GM12878 (cell line): Measurements from ENCODE around the gene ACOT12. TPM values are rescaled to one million over a fixed set of nuclear protein-coding genes. Genes with fewer than 3 reads are reported as not detected.

Experiments
- ATAC-seq: fragments of 200-7000 bp; cut with Tn5 transposase; 3 replicates; pipeline ENCODE4 v1.9.1; 2020; ENCODE audit warnings: mild to moderate bottlenecking, moderate library complexity
- BruUV-seq: library from RNA; stranded (reverse); fragments of 400-500 nt; replicated peaks from 2 replicates; lab custom pipeline; 2021; lab: Mats Ljungman, UMichigan
- CTCF ChIA-PET: fragments of 300-600 bp; sonication (Branson Sonifier 250); formaldehyde crosslinking; extraction: SDS; loops from one replicate; lab custom pipeline; 2021; ENCODE audit warnings: inconsistent platforms; lab: Yijun Ruan, JAX
- POLR2A ChIA-PET: fragments of 350-600 bp; formaldehyde crosslinking; extraction: SDS; loops from one replicate; lab custom pipeline; 2021; ENCODE audit warnings: inconsistent platforms; lab: Charles Lee
- RAD21 ChIA-PET: fragments of 300-600 bp; sonication (Branson Sonifier 250); formaldehyde crosslinking; loops from one replicate; lab custom pipeline; 2023; ENCODE audit warnings: antibody characterized with exemption; ENCODE audit not compliant: unreplicated experiment; lab: Charles Lee
- SMC1A ChIA-PET: fragments of 300-600 bp; sonication (Branson Sonifier 250); formaldehyde crosslinking; loops from one replicate; lab custom pipeline; 2023; ENCODE audit not compliant: unreplicated experiment, uncharacterized antibody; lab: Charles Lee
- DNase-seq: peaks from one replicate; pipeline ENCODE4 v3.0.0-alpha.2; 2011; ENCODE audit warnings: low read depth, low spot score
- FAIRE-seq: peaks from 3 replicates; lab custom pipeline; 2011; peaks lifted over from hg19 to GRCh38; lab: Jason Lieb, UNC
- H2AFZ ChIP-seq: 2 replicates; pipeline ENCODE4 v1.6.0; 2011; ENCODE audit warnings: low read depth, low read length, control low read depth; ENCODE audit not compliant: control insufficient read depth
- H3K27ac ChIP-seq: 2 replicates; pipeline ENCODE4 v1.5.1; 2011; ENCODE audit warnings: control low read depth; ENCODE audit not compliant: control insufficient read depth, insufficient read depth
- H3K27me3 ChIP-seq, 2 experiments: replicated peaks in 1 of 2; 2 replicates each; pipeline versions ENCODE4 v1.6.0 to v1.6.1; 2011; ENCODE audit warnings: low read length in 1 of 2; ENCODE audit not compliant: control insufficient read depth in 2 of 2, insufficient read depth in 2 of 2
- H3K36me3 ChIP-seq, 2 experiments: 2 replicates each; pipeline ENCODE4 v1.5.1; 2011; ENCODE audit warnings: low read length in 1 of 2; ENCODE audit not compliant: control insufficient read depth in 2 of 2, insufficient read depth in 2 of 2
- H3K4me1 ChIP-seq: 2 replicates; pipeline ENCODE4 v1.6.1; 2011; ENCODE audit warnings: mild to moderate bottlenecking, low read length, moderate library complexity, mixed read lengths; ENCODE audit not compliant: control insufficient read depth, insufficient read depth
- H3K4me2 ChIP-seq: 2 replicates; pipeline ENCODE4 v1.6.0; 2011; ENCODE audit warnings: control low read depth; ENCODE audit not compliant: control insufficient read depth, insufficient read depth
- H3K4me3 ChIP-seq: fragments of 200-600 bp; sonication (generic); 2 replicates; pipeline ENCODE4 v1.5.1; 2016
- H3K79me2 ChIP-seq: 2 replicates; pipeline ENCODE4 v1.6.0; 2011; ENCODE audit warnings: low read length; ENCODE audit not compliant: control insufficient read depth, insufficient read depth
- H3K9ac ChIP-seq: 2 replicates; pipeline ENCODE4 v1.8.0; 2011; ENCODE audit warnings: low read length, control low read depth, mixed read lengths; ENCODE audit not compliant: control insufficient read depth, insufficient read depth
- H3K9me3 ChIP-seq: replicated peaks from 3 replicates; pipeline ENCODE4 v1.5.1; 2011; ENCODE audit warnings: mild to moderate bottlenecking, low read length; ENCODE audit not compliant: control insufficient read depth, insufficient read depth
- H4K20me1 ChIP-seq: 2 replicates; pipeline ENCODE4 v1.6.0; 2011; ENCODE audit not compliant: control insufficient read depth, insufficient read depth
- CREM ChIP-seq: IDR thresholded peaks from 2 replicates; pipeline ENCODE4 v1.6.1; 2014; ENCODE audit warnings: antibody characterized with exemption, low read depth
- GATAD2B ChIP-seq: fragments of 450-650 bp; conservative IDR thresholded peaks from 2 replicates; pipeline ENCODE4 v1.6.1; 2017; ENCODE audit warnings: low read depth, mild to moderate bottlenecking, moderate library complexity
- IKZF2 ChIP-seq, 2 experiments: fragments of 450-650 bp; IDR thresholded peaks; 2 replicates each; pipeline ENCODE4 v1.6.1; 2017; ENCODE audit warnings: mild to moderate bottlenecking in 2 of 2, moderate library complexity in 2 of 2
- MYC ChIP-seq: IDR thresholded peaks from 2 replicates; pipeline ENCODE4 v1.6.1; 2011; ENCODE audit warnings: mild to moderate bottlenecking, low read length, moderate library complexity, inconsistent platforms; ENCODE audit not compliant: insufficient read depth, insufficient replicate concordance, insufficient read length, severe bottlenecking
- SMAD1 ChIP-seq: fragments of 450-650 bp; IDR thresholded peaks from 2 replicates; pipeline ENCODE4 v1.6.1; 2018; ENCODE audit warnings: mild to moderate bottlenecking, low read depth; ENCODE audit not compliant: partially characterized antibody
- SUZ12 ChIP-seq: fragments of 200-600 bp; sonication (generic); IDR thresholded peaks from one replicate; pipeline ENCODE4 v1.6.1; 2018; ENCODE audit warnings: antibody characterized with exemption, mild to moderate bottlenecking; ENCODE audit not compliant: unreplicated experiment
- WGBS: methylation state at CpG from one replicate; pipeline ENCODE4 v1.1.6; 2016; ENCODE audit warnings: low lambda C conversion rate; ENCODE audit not compliant: insufficient replicate concordance, insufficient coverage; ENCODE audit errors: missing lambda C conversion rate; 5-methylcytosine and 5-hydroxymethylcytosine counted together
- in situ Hi-C: fragments of 300-500 bp; cut with MboI; formaldehyde crosslinking; loops from 9 replicates; pipeline ENCODE4 v1.14.3; 2018; ENCODE audit warnings: mixed read lengths
- intact Hi-C: fragments of 100-400 bp; cut with micrococcal nuclease; formaldehyde crosslinking; loops from one replicate; pipeline ENCODE4 v1.14.2; 2022; ENCODE audit not compliant: unreplicated experiment
- polyA plus RNA-seq, 11 experiments: library from polyadenylated mRNA; depleted of rRNA in 4 of 11; unstranded in 6 of 11; stranded (reverse) in 5 of 11; fragments of >200 nt; fragmentation: Nextera tagmentation in 4 of 11; fragmentation: Illumina TruSeq in 1 of 11; extraction: Ambion mirVana in 4 of 11; extraction: Trizol in 1 of 11; gene quantifications; 1 replicate in 1 of 11; 2 replicates in 10 of 11; pipeline versions ENCODE4 v1.2.1 to v1.2.3, GENCODE V29; 2011 to 2016; ENCODE audit warnings: inconsistent platforms in 2 of 11, missing spikeins in 2 of 11, low read depth in 1 of 11
- total RNA-seq, 4 experiments: library from RNA; depleted of rRNA in 3 of 4; stranded (reverse); fragments of >200 nt in 3 of 4; fragmentation: Illumina TruSeq in 1 of 4; extraction: Trizol in 1 of 4; gene quantifications; 2 replicates each; pipeline versions ENCODE4 v1.2.1 to v1.2.3, GENCODE V29; 2013 to 2021
- TF ChIP-seq, protein P1 (sequence below): IDR thresholded peaks from 2 replicates; pipeline ENCODE4 v1.6.1; 2012; ENCODE audit warnings: improper control_type of control experiment, low read depth, low read length; ENCODE audit not compliant: insufficient replicate concordance

The ACOT12 gene
- total and polyA plus RNA-seq, 10 of the 15 experiments (the other 5 are each of a cell fraction or from before 2014, with no cell fraction given), result 0.08 TPM; not detected in 9

DNA sequence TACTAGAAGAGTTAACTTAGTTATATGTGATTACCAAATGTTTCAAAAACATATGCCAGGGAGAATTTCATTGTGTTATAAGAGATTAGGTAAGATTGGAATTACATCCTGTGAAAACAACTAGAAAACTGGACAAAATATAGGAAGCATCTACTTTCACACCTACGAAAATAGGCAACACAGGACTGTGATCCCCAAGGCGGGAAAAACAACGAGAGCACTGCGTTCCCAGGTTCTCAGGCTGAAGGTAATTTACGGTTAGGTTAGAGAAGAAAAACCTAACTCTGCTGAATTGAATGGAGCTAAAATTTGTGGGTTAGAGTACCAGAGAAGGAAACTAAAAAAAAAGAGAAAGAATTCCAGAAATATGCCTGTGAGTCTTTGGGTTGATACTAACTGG, 28.4 kb downstream of the ACOT12 start (continued):
- TF ChIP-seq, protein P1, sequence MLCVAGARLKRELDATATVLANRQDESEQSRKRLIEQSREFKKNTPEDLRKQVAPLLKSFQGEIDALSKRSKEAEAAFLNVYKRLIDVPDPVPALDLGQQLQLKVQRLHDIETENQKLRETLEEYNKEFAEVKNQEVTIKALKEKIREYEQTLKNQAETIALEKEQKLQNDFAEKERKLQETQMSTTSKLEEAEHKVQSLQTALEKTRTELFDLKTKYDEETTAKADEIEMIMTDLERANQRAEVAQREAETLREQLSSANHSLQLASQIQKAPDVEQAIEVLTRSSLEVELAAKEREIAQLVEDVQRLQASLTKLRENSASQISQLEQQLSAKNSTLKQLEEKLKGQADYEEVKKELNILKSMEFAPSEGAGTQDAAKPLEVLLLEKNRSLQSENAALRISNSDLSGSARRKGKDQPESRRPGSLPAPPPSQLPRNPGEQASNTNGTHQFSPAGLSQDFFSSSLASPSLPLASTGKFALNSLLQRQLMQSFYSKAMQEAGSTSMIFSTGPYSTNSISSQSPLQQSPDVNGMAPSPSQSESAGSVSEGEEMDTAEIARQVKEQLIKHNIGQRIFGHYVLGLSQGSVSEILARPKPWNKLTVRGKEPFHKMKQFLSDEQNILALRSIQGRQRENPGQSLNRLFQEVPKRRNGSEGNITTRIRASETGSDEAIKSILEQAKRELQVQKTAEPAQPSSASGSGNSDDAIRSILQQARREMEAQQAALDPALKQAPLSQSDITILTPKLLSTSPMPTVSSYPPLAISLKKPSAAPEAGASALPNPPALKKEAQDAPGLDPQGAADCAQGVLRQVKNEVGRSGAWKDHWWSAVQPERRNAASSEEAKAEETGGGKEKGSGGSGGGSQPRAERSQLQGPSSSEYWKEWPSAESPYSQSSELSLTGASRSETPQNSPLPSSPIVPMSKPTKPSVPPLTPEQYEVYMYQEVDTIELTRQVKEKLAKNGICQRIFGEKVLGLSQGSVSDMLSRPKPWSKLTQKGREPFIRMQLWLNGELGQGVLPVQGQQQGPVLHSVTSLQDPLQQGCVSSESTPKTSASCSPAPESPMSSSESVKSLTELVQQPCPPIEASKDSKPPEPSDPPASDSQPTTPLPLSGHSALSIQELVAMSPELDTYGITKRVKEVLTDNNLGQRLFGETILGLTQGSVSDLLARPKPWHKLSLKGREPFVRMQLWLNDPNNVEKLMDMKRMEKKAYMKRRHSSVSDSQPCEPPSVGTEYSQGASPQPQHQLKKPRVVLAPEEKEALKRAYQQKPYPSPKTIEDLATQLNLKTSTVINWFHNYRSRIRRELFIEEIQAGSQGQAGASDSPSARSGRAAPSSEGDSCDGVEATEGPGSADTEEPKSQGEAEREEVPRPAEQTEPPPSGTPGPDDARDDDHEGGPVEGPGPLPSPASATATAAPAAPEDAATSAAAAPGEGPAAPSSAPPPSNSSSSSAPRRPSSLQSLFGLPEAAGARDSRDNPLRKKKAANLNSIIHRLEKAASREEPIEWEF, result no peak
- TF ChIP-seq IKZF2 (IDR thresholded peaks at IDR 0.05) (no peak), SUZ12 (no peak), MYC (no peak), GATAD2B (no peak)

DNA sequence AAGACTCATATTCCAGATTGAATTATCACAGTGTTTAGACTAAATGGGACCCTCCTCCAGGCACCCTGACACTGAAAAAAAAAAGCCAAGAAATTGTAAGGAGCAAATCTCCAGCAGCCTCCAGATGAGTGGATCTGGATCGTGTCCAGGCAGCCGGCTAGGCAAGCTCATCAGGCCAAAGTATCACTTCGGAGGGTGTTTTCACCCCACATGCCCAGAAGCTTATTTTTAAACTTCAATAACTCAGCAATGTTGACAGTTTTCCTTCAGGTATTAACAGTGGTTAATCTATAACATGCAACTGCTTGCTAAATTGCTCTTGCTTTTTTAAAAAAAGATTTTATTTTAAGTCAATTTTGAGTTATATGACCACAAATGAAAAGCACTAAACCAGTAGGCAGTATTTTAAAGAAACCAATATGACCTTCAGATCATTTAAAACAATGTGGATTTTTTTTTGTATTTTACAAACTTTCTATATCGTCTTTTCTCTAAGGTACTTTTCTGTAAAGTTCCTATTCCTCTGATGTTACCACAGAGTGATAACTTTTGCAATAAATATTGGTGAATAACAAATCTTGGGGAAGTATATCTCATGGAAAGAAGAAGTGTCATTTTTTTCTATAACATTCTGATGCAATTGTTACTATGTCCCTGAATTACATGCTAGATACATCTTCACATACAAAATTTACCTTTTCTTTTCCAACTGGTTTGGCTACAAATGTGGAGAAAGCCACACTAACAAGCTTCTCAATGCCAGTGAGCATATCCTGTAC, 30.7 kb downstream of the ACOT12 start:
- H3K27me3 ChIP-seq, result no peaks in the 10 kb centered on the region; a peak in 1 of 4 replicates
- H3K36me3 ChIP-seq, result no peaks in the 10 kb centered on the region
- TF ChIP-seq CREM (no peak), SMAD1 (no peak), GATAD2B (no peak)
- TF ChIP-seq, all 136 proteins: peak for 0
- in situ Hi-C loops, result no loop called here
- no peaks in the 10 kb centered on the region for H4K20me1 ChIP-seq
- FAIRE-seq (no peak), DNase-seq (no peak), ATAC-seq (no peak)
- 42% methylated on average over 4 of the region's 4 CpGs for WGBS
- H3K27ac ChIP-seq, result no peak overlapping the region
- ChIA-PET RAD21 (no interaction called here), POLR2A (no interaction called here), SMC1A (no interaction called here), CTCF (no interaction called here)
- H2AFZ ChIP-seq, result no peak overlapping the region
- H3K4me3 ChIP-seq, result no peak overlapping the region
- H3K9ac ChIP-seq, result no peak overlapping the region
- no peaks in the 10 kb centered on the region for H3K4me1 ChIP-seq
- BruUV-seq, result no TSS peak
- no peaks in the 10 kb centered on the region for H3K9me3 ChIP-seq
- no peak overlapping the region for H3K4me2 ChIP-seq
- H3K79me2 ChIP-seq, result no peaks in the 10 kb centered on the region
- intact Hi-C loops, result no loop called here
